GM12865 (cell line): ENCODE measurements around the gene CBS.

ENCODE experiments used
- DNase-seq: peaks from one replicate; pipeline ENCODE4 v3.0.0; 2010; ENCODE audit warnings: low read depth
- H3K4me3 ChIP-seq: 2 replicates; pipeline ENCODE4 v1.5.1; 2011; ENCODE audit warnings: mild to moderate bottlenecking, low read depth, low read length, control low read depth
- CTCF ChIP-seq: IDR thresholded peaks from 2 replicates; pipeline ENCODE4 v1.5.1; 2011; ENCODE audit warnings: low read length, control low read depth, low read depth, inconsistent platforms; ENCODE audit not compliant: insufficient read depth; ENCODE audit errors: missing control alignments

CBS gene

GRCh38 chr21:43024439-43025136, 51.0 kb downstream of the CBS start:
- H3K4me3 ChIP-seq, result no peak overlapping the region
- no peak for DNase-seq
- no peak for TF ChIP-seq CTCF

GRCh38 chr21:43023175-43023574, 52.5 kb downstream of the CBS start:
- no peak for DNase-seq
- no peak for TF ChIP-seq CTCF
- H3K4me3 ChIP-seq, result no peak overlapping the region

GRCh38 chr21:43021756-43022600, 53.7 kb downstream of the CBS start:
- H3K4me3 ChIP-seq, result no peak overlapping the region
- no peak for DNase-seq
- TF ChIP-seq CTCF, result no peak

GRCh38 chr21:43021191-43021590, 54.4 kb downstream of the CBS start:
- no peak overlapping the region for H3K4me3 ChIP-seq
- no peak for TF ChIP-seq CTCF
- no peak for DNase-seq

GRCh38 chr21:43020771-43021170, 54.9 kb downstream of the CBS start:
- no peak for TF ChIP-seq CTCF
- no peak overlapping the region for H3K4me3 ChIP-seq

GRCh38 chr21:43020177-43020576, 55.5 kb downstream of the CBS start:
- H3K4me3 ChIP-seq, result no peak overlapping the region
- DNase-seq, result no peak
- TF ChIP-seq CTCF, result no peak

More at GRCh38 chr21:43020771-43021170, 54.9 kb downstream of the CBS start:
- DNase-seq, result no peak
